Measurements from ENCODE around the gene RBM44.

Gene RBM44

DNA sequence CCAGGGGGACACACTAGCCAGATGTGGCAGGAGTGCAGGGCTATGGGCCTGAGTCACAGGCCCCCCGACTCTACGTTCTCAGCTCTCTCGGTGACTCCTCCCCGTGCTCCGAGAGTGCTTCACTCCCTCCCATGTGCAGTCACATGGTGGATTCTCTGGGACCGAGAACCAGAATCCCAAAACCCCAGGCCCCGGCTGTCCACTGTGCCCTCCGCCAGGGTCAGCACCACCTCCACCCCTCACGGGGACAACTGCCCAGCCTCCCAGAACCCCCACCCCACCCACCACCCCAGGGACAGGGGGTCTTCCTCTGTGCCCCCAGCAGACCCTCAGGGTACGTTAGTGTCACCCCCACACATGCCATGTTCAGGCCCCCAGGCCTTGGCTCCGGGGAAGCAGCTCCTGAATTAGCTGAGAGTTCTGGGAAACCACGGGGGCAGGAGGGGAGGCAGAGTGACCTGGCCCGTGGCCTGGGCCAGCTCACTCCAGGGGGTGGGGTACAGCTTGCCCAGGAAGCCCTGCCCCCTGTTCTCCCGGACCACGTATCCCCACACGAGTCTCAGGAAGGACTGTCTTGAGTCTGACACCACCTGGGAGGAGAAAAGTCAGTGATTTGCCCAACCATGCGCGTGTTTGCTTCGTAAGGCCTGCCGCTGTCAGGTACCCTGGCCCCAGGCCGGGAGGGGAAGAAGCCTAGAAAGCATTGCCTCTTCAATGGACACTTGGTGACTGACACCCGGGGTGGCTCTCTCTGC, 65.3 kb downstream of the RBM44 start:
- Mint-ChIP-seq H3K36me3 (ENCODE audit: low read depth) (no peaks in the 10 kb centered on the region), H3K9me3 (no peaks in the 10 kb centered on the region), H3K4me3 (no peak overlapping the region), H3K27me3 (ENCODE audit: low read depth, poor library complexity) (peaks cover 45% of the 10 kb centered on the region), H3K4me1 (peaks cover 58% of the 10 kb centered on the region), H3K27ac (peak overlapping the region; percentile 59)
- TF ChIP-seq, protein P1, sequence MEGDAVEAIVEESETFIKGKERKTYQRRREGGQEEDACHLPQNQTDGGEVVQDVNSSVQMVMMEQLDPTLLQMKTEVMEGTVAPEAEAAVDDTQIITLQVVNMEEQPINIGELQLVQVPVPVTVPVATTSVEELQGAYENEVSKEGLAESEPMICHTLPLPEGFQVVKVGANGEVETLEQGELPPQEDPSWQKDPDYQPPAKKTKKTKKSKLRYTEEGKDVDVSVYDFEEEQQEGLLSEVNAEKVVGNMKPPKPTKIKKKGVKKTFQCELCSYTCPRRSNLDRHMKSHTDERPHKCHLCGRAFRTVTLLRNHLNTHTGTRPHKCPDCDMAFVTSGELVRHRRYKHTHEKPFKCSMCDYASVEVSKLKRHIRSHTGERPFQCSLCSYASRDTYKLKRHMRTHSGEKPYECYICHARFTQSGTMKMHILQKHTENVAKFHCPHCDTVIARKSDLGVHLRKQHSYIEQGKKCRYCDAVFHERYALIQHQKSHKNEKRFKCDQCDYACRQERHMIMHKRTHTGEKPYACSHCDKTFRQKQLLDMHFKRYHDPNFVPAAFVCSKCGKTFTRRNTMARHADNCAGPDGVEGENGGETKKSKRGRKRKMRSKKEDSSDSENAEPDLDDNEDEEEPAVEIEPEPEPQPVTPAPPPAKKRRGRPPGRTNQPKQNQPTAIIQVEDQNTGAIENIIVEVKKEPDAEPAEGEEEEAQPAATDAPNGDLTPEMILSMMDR (IDR thresholded peaks at IDR 0.05): no peak
- no peak for DNase-seq

DNA sequence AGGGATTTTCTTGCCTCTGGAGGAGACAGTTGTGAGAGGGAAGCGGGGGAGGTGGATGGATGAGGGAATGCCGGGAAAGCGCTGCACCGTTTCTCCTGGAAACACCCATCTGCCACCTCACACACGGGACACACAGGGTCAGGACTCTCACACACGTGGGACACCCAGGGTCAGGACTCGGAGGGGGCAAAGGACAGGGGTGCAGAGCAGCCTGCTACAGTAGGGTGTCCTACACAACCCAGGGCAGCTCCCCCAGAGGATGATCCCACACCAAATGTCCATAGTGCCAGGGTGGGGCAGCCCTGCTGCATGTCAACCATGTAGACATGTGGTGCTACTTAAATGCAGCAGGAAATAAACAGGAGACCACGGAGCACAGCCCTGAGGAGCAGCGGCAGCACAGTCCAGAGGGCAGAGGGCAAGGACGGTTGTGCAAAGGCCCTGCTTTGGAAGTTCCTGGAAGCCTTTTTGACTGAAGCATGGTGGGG, 65.9 kb downstream of the RBM44 start:
- Mint-ChIP-seq H3K9me3 (no peaks in the 10 kb centered on the region), H3K4me3 (no peak overlapping the region), H3K4me1 (peaks cover 58% of the 10 kb centered on the region), H3K36me3 (ENCODE audit: low read depth) (no peaks in the 10 kb centered on the region), H3K27ac (peak overlapping the region; percentile 42), H3K27me3 (ENCODE audit: low read depth, poor library complexity) (peaks cover 40% of the 10 kb centered on the region)
- DNase-seq: no peak
- TF ChIP-seq, protein P1 (IDR thresholded peaks at IDR 0.05): no peak

DNA sequence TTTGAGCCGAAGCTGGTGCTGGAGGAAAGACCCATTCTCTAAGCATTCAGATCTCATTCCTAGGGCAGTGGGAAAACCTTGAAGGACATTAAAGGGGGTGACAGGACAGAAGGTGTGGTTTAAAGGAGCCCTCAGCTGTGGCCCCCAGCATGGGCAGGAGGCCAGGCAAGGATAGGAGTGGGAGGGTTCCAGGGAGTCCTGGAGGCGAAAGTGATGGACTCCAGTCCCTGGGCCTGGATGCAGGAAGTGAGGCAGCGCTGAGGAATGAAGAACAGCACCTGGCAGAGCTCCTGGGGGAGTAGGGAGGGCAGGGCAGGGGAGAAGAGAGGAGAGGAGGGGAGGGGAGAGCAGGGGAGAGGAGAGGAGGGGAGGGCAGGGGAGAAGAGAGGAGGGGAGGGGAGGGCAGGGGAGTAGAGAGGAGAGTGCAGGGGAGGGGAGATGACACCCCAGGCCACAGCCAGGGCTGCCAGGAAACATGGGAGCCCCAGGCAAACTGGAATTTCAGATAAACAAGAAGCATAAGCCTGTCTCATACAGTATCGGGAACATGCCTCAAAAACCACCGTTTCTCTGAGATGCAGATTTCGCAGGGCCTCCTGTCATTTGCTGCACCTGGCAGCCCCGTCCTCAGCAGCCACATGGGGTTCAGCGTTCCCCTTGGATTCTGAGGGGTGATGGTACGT, 66.5 kb downstream of the RBM44 start:
- peak overlapping the region; percentile 43 for H3K27ac Mint-ChIP-seq
- no peaks in the 10 kb centered on the region for H3K9me3 Mint-ChIP-seq
- H3K36me3 Mint-ChIP-seq (ENCODE audit: low read depth): no peaks in the 10 kb centered on the region
- peaks cover 56% of the 10 kb centered on the region for H3K4me1 Mint-ChIP-seq
- peaks cover 34% of the 10 kb centered on the region for H3K27me3 Mint-ChIP-seq (ENCODE audit: low read depth, poor library complexity)
- TF ChIP-seq, protein P1 (IDR thresholded peaks at IDR 0.05): no peak
- DNase-seq: no peak
- H3K4me3 Mint-ChIP-seq: no peak overlapping the region

DNA sequence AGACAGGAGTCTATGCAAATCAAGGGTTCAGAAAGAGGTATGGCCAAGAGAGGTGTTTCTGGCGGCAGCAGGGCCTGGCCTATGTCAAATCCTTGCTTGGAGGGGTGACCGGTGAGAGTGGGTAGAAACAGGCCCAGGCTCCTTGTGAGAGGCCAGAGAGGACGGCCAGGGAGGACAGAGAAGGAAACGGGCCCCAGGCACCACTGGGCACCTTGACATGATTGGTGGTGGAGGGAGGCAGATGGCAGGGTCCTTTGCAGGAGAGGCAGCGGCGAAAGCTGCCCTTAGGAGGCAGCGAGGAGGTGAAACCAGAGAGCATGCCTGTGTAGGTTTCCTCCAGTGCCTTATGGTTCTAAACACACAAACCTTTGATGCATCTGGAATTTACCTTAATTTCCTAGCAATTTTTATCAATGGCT, 67.1 kb downstream of the RBM44 start:
- TF ChIP-seq, protein P1 (IDR thresholded peaks at IDR 0.05): no peak
- H3K4me1 Mint-ChIP-seq: peaks cover 55% of the 10 kb centered on the region
- no peak for DNase-seq
- H3K27me3 Mint-ChIP-seq (ENCODE audit: low read depth, poor library complexity): peaks cover 29% of the 10 kb centered on the region
- H3K36me3 Mint-ChIP-seq (ENCODE audit: low read depth): no peaks in the 10 kb centered on the region
- H3K9me3 Mint-ChIP-seq: no peaks in the 10 kb centered on the region
- H3K4me3 Mint-ChIP-seq: no peak overlapping the region
- peak overlapping the region; percentile 43 for H3K27ac Mint-ChIP-seq

- Mint-ChIP-seq H3K27ac (no peak overlapping the region), H3K9me3 (no peaks in the 10 kb centered on the region), H3K36me3 (ENCODE audit: low read depth) (no peaks in the 10 kb centered on the region), H3K27me3 (ENCODE audit: low read depth, poor library complexity) (peaks cover 24% of the 10 kb centered on the region), H3K4me1 (peaks cover 56% of the 10 kb centered on the region), H3K4me3 (no peak overlapping the region)
- TF ChIP-seq, protein P1 (IDR thresholded peaks at IDR 0.05): no peak
- DNase-seq: no peak
Measured at GRCh38 chr2:237866101-237866621, 67.6 kb downstream of the RBM44 start.

All from nephron progenitor cell (in vitro differentiated cells).